ENCODE data around the gene NXPH2. TPM values are rescaled to one million over a fixed set of nuclear protein-coding genes. Genes with fewer than 3 reads are reported as not detected.
"Not testable (repeated sequence)": the region's sequence is repeated elsewhere in the genome, so short reads cannot be mapped to it uniquely, and the experiment has no call there.

The NXPH2 gene
- total RNA-seq, 2 experiments from 2014 or later = not detected

DNA sequence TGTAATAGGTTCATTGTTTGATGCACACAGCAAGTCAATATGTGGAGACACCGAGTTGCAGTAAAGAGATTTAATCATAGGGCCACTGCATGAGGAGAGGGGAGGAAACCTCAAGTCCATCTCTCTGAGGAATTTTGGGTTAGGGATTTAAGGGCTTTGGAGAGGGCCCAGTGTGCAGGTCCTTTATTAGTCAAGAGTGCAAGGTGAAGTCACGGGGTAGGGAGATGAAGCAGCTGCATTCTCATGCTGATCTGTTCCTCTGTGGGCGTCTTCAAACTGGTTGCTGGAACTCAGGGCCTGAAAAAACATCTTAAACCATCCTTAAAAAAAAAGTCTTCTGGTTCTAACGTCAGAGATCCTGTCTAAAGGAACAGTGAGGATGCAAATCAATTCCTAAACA is 131.6 kb downstream of the NXPH2 start:
- Mint-ChIP-seq H3K9me3 (no peaks in the 10 kb centered on the region), H3K4me3 (no peak overlapping the region), H3K4me1 (ENCODE audit: low read depth) (no peaks in the 10 kb centered on the region), H3K36me3 (ENCODE audit: low read depth) (no peaks in the 10 kb centered on the region), H3K27me3 (peaks cover 8% of the 10 kb centered on the region), H3K27ac (no peak overlapping the region)
- Histone ChIP-seq H3K9me3 (ENCODE audit: control insufficient read depth in 1 of 2, insufficient read depth in 1 of 2, low read length in 2 of 2) (no peaks in the 10 kb centered on the region), H3K4me1 (ENCODE audit: insufficient read depth, low read length) (no peaks in the 10 kb centered on the region), H3K36me3 (ENCODE audit: insufficient read depth, low read length) (no peaks in the 10 kb centered on the region), H3K4me3 (ENCODE audit: low read length) (no peak overlapping the region), H3K27ac (ENCODE audit: low read depth in 1 of 2, low read length in 2 of 2) (no peak overlapping the region), H3K27me3 (ENCODE audit: control insufficient read depth in 1 of 2, insufficient read depth in 2 of 2, low read length in 2 of 2) (no peaks in the 10 kb centered on the region)
- no peak for ATAC-seq (ENCODE audit: poor library complexity)
- POLR2A ChIA-PET = no interaction called here
- CTCF ChIA-PET = interaction anchor here (0.8 kb wide), 1 partner anchor 67 kb away, joined by 3 read pairs; no protein-coding TSS in a partner anchor
- TF ChIP-seq CTCF (IDR thresholded peaks at IDR 0.05) = no peak
- intact Hi-C loops (cut with DNase I, micrococcal nuclease) = no loop called here
- no peak for DNase-seq

- H3K27ac Mint-ChIP-seq; H3K27me3 ChIP-seq (ENCODE audit: control insufficient read depth in 1 of 2, insufficient read depth in 2 of 2, low read length in 2 of 2); H3K36me3 Mint-ChIP-seq (ENCODE audit: low read depth); ATAC-seq (ENCODE audit: poor library complexity); H3K9me3 ChIP-seq (ENCODE audit: control insufficient read depth in 1 of 2, insufficient read depth in 1 of 2, low read length in 2 of 2); POLR2A ChIA-PET; H3K27ac ChIP-seq (ENCODE audit: low read depth in 1 of 2, low read length in 2 of 2); CTCF ChIA-PET; H3K9me3 Mint-ChIP-seq; H3K4me3 ChIP-seq (ENCODE audit: low read length); H3K4me1 Mint-ChIP-seq (ENCODE audit: low read depth); DNase-seq; intact Hi-C loops (cut with DNase I, micrococcal nuclease); H3K4me1 ChIP-seq (ENCODE audit: insufficient read depth, low read length); H3K36me3 ChIP-seq (ENCODE audit: insufficient read depth, low read length); H3K4me3 Mint-ChIP-seq: not testable (repeated sequence)
- H3K27me3 Mint-ChIP-seq = peaks cover 11% of the 10 kb centered on the region
These were observed 135.4 kb downstream of the NXPH2 start for GRCh38 chr2:138644776-138645175.

DNA sequence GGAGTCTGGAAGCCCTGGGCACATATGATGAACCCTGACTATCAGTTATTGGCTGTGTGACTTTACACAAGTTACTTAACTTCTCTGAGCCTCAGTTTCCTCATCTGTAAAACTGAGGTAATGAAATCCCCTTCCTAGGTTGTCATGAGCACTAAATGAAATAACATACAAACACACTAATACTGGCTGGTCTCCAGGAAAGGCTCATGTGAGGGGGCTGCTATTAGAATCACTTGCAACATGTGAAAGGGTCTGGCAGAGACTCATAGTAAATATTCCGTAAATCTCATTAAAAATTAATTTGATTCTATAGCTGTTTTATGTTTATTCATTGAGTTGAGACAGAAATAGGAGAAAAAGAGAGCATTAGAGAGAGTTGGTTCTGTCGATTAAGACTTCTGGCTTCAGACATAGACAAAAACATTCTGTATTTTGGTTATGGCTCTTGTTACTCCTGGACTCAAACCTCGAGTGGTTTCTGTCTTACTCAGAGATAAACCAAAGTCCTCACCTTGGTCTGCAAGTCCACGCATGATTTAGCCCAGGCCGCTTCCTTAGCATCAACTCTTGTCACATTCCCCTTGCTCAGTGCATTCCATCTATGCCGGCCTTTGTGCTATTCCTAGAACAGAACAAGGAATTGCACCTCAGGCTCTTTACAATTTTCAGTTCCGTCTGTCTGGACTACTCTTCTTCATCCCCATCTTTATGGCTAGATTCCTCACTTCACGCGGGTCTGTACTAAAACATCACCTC is 139.1 kb downstream of the NXPH2 start:
- ChIA-PET POLR2A (no interaction called here), CTCF (no interaction called here)
- Mint-ChIP-seq H3K27me3 (peaks cover 10% of the 10 kb centered on the region), H3K36me3 (ENCODE audit: low read depth) (no peaks in the 10 kb centered on the region), H3K27ac (no peak overlapping the region), H3K4me1 (ENCODE audit: low read depth) (no peaks in the 10 kb centered on the region), H3K4me3 (no peak overlapping the region), H3K9me3 (no peaks in the 10 kb centered on the region)
- H3K36me3 ChIP-seq (ENCODE audit: insufficient read depth, low read length) = no peaks in the 10 kb centered on the region
- no peak overlapping the region for H3K27ac ChIP-seq (ENCODE audit: low read depth in 1 of 2, low read length in 2 of 2)
- no peaks in the 10 kb centered on the region for H3K27me3 ChIP-seq (ENCODE audit: control insufficient read depth in 1 of 2, insufficient read depth in 2 of 2, low read length in 2 of 2)
- intact Hi-C loops (cut with DNase I, micrococcal nuclease) = no loop called here
- H3K9me3 ChIP-seq (ENCODE audit: control insufficient read depth in 1 of 2, insufficient read depth in 1 of 2, low read length in 2 of 2) = no peaks in the 10 kb centered on the region
- no peak for TF ChIP-seq CTCF (IDR thresholded peaks at IDR 0.05)
- ATAC-seq (ENCODE audit: poor library complexity) (no peak), DNase-seq (no peak)
- no peak overlapping the region for H3K4me3 ChIP-seq (ENCODE audit: low read length)
- no peaks in the 10 kb centered on the region for H3K4me1 ChIP-seq (ENCODE audit: insufficient read depth, low read length)

DNA sequence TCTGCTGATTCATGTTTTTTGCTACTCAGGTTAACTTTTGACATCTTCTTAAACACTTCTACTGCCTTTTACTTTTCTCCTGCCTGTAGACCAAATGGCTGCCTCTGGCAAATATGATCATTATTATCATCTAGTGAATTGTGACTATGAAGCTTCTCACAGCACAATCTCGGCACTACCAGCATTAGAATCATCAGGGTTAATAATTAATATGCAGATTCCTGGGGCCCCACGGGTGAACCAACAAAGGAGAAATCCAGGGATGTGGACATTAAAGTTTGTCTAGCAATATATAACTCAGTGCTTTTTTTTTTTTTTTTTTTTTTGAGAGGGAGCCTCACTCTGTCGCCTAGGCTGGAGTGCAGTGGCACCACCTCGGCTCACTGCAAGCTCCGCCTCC is 142.5 kb downstream of the NXPH2 start:
- no peaks in the 10 kb centered on the region for H3K9me3 ChIP-seq (ENCODE audit: control insufficient read depth in 1 of 2, insufficient read depth in 1 of 2, low read length in 2 of 2)
- H3K4me3 Mint-ChIP-seq = no peak overlapping the region
- no peaks in the 10 kb centered on the region for H3K4me1 Mint-ChIP-seq (ENCODE audit: low read depth)
- intact Hi-C loops (cut with DNase I, micrococcal nuclease) = no loop called here
- H3K27me3 ChIP-seq (ENCODE audit: control insufficient read depth in 1 of 2, insufficient read depth in 2 of 2, low read length in 2 of 2) = no peaks in the 10 kb centered on the region
- no peak overlapping the region for H3K27ac Mint-ChIP-seq
- TF ChIP-seq CTCF (IDR thresholded peaks at IDR 0.05) = no peak
- ATAC-seq (ENCODE audit: poor library complexity) = no peak
- H3K36me3 Mint-ChIP-seq (ENCODE audit: low read depth) = no peaks in the 10 kb centered on the region
- no peaks in the 10 kb centered on the region for H3K36me3 ChIP-seq (ENCODE audit: insufficient read depth, low read length)
- POLR2A ChIA-PET = no interaction called here
- H3K4me1 ChIP-seq (ENCODE audit: insufficient read depth, low read length) = no peaks in the 10 kb centered on the region
- no peak for DNase-seq
- H3K27ac ChIP-seq (ENCODE audit: low read depth in 1 of 2, low read length in 2 of 2) = no peak overlapping the region
- H3K27me3 Mint-ChIP-seq = peaks cover 13% of the 10 kb centered on the region
- peaks cover 2% of the 10 kb centered on the region for H3K9me3 Mint-ChIP-seq
- no peak overlapping the region for H3K4me3 ChIP-seq (ENCODE audit: low read length)
- CTCF ChIA-PET = no interaction called here
